Activated gamma-delta T cell (primary cell): ENCODE data around the gene ARID1A.
"Not testable (repeated sequence)": the region's sequence is repeated elsewhere in the genome, so short reads cannot be mapped to it uniquely, and the experiment has no call there.

ENCODE experiments used
- DNase-seq: peaks from one replicate; lab custom pipeline; 2025; lab: John Stamatoyannopoulos, UW

ARID1A gene

GRCh38 chr1:26697978-26698849, 2.4 kb downstream of the ARID1A start:
- DNase-seq = no peak

GRCh38 chr1:26700711-26701110, 4.9 kb downstream of the ARID1A start:
- DNase-seq = no peak

GRCh38 chr1:26701266-26701994, 5.6 kb downstream of the ARID1A start:
- DNase-seq = no peak

DNA sequence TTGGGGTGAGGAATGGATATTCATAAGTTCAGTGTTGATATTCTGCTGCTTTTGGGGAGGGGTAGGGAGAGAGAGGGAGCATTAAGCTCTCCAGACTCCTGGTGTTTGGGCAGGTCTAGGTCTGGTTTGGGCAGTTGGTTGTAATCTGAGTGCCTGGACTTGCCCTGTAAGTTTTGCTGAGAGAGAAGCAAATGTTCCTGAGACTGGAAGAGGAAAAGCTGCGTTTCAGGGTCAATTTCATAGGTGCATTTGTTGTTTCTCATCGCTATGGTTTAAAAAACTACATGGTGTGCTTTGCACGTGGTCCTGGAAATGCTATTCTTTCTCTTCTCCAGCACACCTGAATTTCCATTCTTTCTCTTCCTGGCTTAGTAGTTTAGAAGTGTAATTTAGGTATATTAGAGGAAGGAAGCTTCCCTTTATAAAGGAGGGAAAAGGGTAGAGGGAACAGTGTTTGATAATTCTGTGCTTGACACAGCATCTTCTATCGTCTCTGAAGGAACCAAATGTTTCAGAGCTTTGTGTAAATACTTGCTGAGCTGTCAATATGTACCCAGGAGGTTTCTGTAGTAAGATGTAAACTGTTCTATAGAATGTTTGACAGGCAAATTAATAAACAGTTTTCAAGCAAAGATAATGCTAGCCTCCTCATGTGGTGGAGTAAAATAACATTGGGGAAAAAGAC, 6.3 kb downstream of the ARID1A start:
- DNase-seq = no peak

- no peak for DNase-seq
These were observed 6.8 kb downstream of the ARID1A start for GRCh38 chr1:26702680-26703038.

- DNase-seq = no peak
These were observed 7.7 kb downstream of the ARID1A start for GRCh38 chr1:26703478-26703877.

GRCh38 chr1:26704629-26705028, 8.8 kb downstream of the ARID1A start:
- DNase-seq = no peak

GRCh38 chr1:26705227-26705626, 9.4 kb downstream of the ARID1A start:
- DNase-seq = not testable (repeated sequence)

DNA sequence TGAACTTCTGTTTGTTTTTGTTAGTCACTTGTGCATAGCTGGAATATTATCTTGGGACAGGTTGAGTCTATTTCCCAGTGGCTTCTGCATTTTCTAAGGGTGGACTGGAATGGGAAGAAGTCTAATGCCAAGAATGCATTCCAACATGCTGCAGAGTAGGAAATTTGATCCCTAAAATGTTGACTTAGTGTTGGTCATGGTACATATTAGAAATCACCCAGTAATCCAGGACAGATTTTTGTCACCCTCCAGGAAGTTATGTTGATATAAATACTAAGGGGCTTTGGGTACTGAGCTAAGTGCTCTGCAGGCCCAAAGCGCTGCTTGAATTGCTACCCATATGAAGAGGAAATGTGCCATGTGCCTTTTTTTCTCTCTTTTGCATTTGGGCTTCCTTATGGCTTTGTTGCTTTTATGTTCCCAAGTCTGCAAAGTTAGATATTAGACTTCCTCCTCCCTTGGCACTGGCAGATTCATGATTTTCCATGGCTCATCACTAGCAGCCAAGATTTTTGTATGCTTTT, 10.0 kb downstream of the ARID1A start:
- DNase-seq = no peak

- no peak for DNase-seq
These were observed 10.5 kb downstream of the ARID1A start for GRCh38 chr1:26706315-26706714.

GRCh38 chr1:26710811-26711210, 15.0 kb downstream of the ARID1A start:
- DNase-seq = no peak

- DNase-seq = no peak
These were observed 16.0 kb downstream of the ARID1A start for GRCh38 chr1:26711777-26712176.

DNA sequence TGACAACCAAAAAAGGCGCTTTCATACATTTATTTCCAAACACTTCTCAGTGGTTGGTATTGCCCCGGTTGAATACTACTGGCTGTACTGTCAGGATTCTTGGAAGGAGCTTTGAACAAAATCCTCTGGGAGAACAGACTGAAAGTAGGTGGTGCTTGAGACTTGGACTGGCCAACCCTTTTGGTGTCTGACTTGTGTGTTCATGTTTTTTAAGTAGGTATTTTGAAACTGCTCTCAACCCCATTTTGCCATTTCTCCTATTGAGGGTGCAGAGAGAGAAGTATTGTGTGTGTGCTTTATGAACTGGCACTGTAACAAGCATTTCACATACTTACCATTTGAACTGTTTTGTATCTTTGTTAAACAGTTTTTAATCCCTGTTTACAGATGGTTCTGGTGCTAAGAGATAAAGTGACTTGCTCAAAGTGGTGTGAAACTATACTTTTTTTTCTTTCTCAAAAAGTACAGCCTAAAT, 21.2 kb downstream of the ARID1A start:
- DNase-seq = no peak

DNA sequence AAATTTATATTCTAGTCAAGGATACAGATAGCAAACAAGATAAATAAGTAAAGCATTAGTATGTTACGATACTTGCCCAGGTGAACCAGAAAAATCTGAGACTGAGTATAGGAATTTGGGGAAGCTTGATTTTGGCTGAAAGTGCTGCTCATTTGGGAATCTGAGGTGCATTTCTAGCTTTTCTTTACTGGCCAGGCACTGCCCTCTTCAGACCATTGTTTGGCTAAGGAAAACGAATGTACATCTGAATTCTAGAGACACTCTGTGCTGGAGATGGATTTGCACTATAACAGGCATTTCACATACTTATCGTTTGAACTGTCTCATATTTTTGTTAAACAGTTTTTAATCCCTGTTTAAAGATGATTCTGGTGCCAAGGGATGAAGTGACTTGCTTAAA, 23.4 kb downstream of the ARID1A start:
- no peak for DNase-seq

DNA sequence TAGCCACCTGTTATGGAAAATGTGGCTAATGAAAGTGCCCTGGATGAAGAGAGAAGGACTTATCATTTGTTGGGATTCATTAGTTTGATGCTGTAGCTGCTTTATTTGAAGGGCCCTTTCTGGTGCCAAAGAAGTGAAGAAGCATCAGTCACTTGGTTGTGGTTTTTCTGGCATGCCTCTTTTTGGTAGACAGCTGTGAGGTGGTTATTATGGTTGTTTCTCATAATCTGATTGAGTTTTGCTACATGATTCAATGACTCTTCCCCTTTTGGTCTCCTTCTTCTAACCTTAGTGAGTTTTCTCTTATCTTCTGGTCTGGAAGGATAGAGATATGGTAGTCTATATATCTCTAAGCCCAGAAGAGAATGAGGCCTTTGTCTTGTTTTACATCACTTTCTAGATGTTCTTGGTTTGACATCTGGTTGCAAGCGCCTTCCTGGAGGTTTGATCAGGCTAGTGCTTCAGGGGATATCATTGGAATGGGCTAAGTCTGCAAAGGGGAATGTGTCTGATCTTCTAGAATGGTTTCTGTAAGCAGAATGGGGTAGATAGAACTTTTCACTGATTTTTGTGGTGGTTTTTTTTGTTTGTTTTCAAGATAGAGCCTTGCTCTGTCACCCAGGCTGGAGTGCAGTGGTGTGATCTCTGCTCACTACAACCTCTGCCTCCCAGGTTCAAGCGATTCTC, 26.0 kb downstream of the ARID1A start:
- DNase-seq = no peak

DNA sequence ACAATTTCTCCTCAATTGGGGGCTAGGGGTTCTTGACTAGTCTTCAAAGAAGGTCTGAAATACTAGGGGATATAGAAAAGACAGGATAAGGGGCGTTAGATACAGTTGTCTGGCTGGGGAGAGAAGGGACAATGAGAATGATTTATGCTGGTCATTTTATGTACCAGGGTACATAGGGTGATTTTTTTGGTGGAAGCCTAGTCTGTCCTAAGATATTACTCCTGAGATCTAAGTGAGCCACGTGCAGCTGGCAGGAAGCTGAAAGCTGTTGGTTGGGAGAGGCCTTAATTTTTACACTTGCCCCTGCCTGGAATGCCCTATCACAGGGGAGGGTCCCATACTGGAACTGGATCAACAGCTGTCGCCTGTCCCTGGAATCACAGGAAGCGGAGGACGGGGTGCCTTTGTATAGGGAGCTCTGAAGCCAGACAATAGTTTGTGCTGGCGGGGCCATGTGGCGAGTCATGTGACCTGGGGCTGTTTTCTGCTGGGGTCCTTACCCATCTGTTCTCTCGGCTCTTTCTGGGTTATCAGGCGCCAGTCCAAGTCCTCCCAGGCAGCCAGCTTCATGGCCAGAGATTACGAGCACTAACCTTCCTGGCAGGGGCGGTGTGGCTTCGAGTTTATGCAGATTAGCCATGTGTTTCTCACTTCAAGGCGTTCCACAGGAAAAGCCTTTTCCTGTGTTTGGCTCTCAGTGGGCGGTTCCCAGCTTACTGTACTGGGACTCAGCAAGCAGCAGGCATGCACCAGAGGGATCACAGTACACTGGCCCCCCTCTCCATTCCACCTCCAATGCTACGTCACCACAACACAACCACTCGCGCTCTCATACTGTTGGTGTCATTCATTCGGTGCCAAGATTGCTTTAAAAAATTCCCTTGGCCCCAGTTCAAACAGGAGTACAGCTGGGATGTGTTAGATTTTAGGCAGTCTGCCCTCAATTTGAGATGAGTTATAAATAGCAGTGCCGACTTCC, 27.5 kb downstream of the ARID1A start:
- no peak for DNase-seq

DNA sequence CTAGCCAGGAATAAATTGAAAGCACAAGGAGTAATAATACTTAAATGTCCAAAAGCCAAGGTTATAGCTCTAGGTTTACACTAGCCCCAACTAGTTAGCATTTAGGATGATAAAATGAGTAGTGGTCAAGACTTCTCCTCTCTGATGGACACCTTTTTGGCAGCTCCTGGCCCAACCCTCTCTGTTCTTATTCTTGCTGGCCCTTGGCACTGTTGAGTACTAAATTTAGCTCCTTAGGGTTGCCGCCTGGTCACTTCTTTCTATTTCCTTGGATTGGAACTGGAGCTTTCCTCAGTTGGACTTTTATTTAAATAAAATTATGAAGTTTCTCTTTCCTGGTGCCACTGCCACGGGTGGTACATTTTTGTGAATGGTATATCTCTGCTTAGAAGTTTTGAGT, 28.3 kb downstream of the ARID1A start:
- DNase-seq = no peak

- DNase-seq = no peak
These were observed 29.1 kb downstream of the ARID1A start for GRCh38 chr1:26724926-26725325.

DNA sequence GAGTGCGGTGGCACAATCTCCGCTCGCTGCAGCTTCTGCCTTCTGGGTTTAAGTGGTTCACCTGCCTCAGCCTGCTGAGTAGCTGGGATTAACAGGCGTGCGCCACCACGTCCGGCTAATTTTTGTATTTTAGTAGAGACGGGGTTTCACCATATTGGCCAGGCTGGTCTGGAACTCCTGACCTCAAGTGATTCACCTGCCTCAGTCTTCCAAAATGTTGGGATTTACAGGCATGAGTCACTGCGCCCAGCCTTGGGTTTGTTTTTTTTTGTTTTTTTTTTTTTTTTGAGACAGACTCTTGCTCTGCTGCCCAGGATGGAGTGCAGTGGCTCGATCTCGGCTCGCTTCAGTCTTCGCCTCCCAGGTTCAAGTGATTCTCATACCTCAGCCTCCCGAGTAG, 30.1 kb downstream of the ARID1A start:
- DNase-seq = not testable (repeated sequence)

- no peak for DNase-seq
These were observed 31.0 kb downstream of the ARID1A start for GRCh38 chr1:26726784-26727183.

- DNase-seq = no peak
These were observed 31.7 kb downstream of the ARID1A start for GRCh38 chr1:26727476-26727875.
